Heart right ventricle (tissue), 16 donors: Measurements from ENCODE around the gene SRGAP3. TPM values are rescaled to one million over a fixed set of nuclear protein-coding genes. Genes with fewer than 3 reads are reported as not detected.

Experiments used
- ATAC-seq, 8 donors: fragments of 200-7000 bp; cut with Tn5 transposase; one replicate each; pipeline ENCODE4 v1.9.1; 2020; ENCODE audit warnings: mild to moderate bottlenecking in 8 of 8, moderate library complexity in 8 of 8, moderate number of reproducible peaks in 1 of 8
- DNase-seq, 2 donors: peaks; one replicate each; pipeline ENCODE4 v3.0.0-alpha.2; 2020
- H3K27ac ChIP-seq, 10 donors: fragments of 200-600 bp; sonication (generic) in 2 of 10; one replicate each; pipeline versions ENCODE4 v1.5.0 to v1.8.0; 2020 to 2022; ENCODE audit warnings: mild to moderate bottlenecking in 3 of 10
- H3K27me3 ChIP-seq, 7 donors: fragments of 200-600 bp; one replicate each; pipeline ENCODE4 v1.8.0; 2021 to 2022; ENCODE audit warnings: mild to moderate bottlenecking in 2 of 7
- H3K36me3 ChIP-seq, 9 donors: fragments of 200-600 bp; sonication (generic) in 1 of 9; one replicate each; pipeline versions ENCODE4 v1.5.0 to v1.8.0; 2020 to 2022; ENCODE audit warnings: mild to moderate bottlenecking in 2 of 9
- H3K4me1 ChIP-seq, 9 donors: fragments of 200-600 bp; sonication (generic) in 1 of 9; one replicate each; pipeline versions ENCODE4 v1.5.0 to v1.8.0; 2020 to 2022; ENCODE audit warnings: mild to moderate bottlenecking in 4 of 9
- H3K4me3 ChIP-seq, 10 donors: fragments of 200-600 bp; sonication (generic) in 2 of 10; one replicate each; pipeline versions ENCODE4 v1.5.0 to v1.8.0; 2020 to 2022; ENCODE audit warnings: mild to moderate bottlenecking in 7 of 10, moderate library complexity in 2 of 10
- H3K9me3 ChIP-seq, 11 donors: fragments of 200-600 bp in 10 of 11; sonication (generic) in 2 of 11; one replicate each; pipeline versions ENCODE4 v1.5.0 to v1.8.0; 2013 to 2022; ENCODE audit warnings: mild to moderate bottlenecking in 2 of 11, control low read depth in 1 of 11, moderate library complexity in 1 of 11
- WGBS, 2 donors: extraction: QIAGEN DNeasy Blood & Tissue Kit; methylation state at CpG; one replicate each; pipeline ENCODE4 v1.1.7; 2013; ENCODE audit warnings: inconsistent platforms in 1 of 2; 5-methylcytosine and 5-hydroxymethylcytosine counted together
- intact Hi-C, 10 donors: fragments of 100-400 bp; cut with DNase I; formaldehyde crosslinking; loops; one replicate each; pipeline versions ENCODE4 v1.11.1 to v1.14.2; 2022
- polyA plus RNA-seq, 2 donors: library from polyadenylated mRNA; stranded (reverse); fragments of 200-250 nt; gene quantifications; one replicate each; pipeline ENCODE4 v1.2.3, GENCODE V29; 2013
- total RNA-seq, 10 donors: library from RNA; stranded (reverse); fragmentation: NEBNext Ultra II Directional in 3 of 10; extraction: Animal tissue kit (Norgen Biotek cat#: 25700) in 3 of 10; gene quantifications; one replicate each; pipeline versions ENCODE4 v1.2.1 to v1.2.4, GENCODE V29; 2021 to 2023
- TF ChIP-seq, protein P1 (sequence below), 9 donors: fragments of 200-600 bp; sonication (generic) in 2 of 9; IDR thresholded peaks; one replicate each; pipeline versions ENCODE4 v1.5.0 to v1.8.0; 2021 to 2022; ENCODE audit warnings: antibody characterized with exemption in 9 of 9, mild to moderate bottlenecking in 5 of 9, moderate library complexity in 1 of 9
- donor health status: Arrhythmogenic right ventricular cardiomyopathy.
- donor health status: ischemic (EF 13 %, LVEDD 7.1; RV severe dilation, severe dysfunction).
- donor health status: healthy with polysubstance abuse.
- donor health status: DM: no; HTN: yes; CAD: no.
- donor health status: DM: no; HTN: no; CAD: no.
- donor health status: ischemic (EF 25% LVEDD 6.9; RV normal size, moderate dysfunction).
- donor health status: ischemic (EF 25% LVEDD 5.7; RV mildly dilated, moderate dysfunction).
- donor health status: healthy.
- donor health status: DM: yes; HTN: yes; CAD: no.
- donor health status: Ischemic cardiomyopathy.
- donor health status: ischemic (EF 35%, LVEDD 5.7; RV mildly dilated, moderate dysfunction).
- donor health status: nonischemic (EF 11% LVEDD 7.7; RV severe dilation, severe dysfunction).
- donor health status: DM: yes; HTN: yes; CAD: no.
- donor health status: PGD.
- donor health status: ischemic (EF 29% LVEDD 5.4; RV normal size, mild dysfunction).
- donor health status: nonischemic (EF 23%, LVEDD 6.1; RV moderate dilation, normal function).

SRGAP3 gene
- total and polyA plus RNA-seq, 12 donors, result 0.67 to 16.1 (median 10.6) TPM

DNA sequence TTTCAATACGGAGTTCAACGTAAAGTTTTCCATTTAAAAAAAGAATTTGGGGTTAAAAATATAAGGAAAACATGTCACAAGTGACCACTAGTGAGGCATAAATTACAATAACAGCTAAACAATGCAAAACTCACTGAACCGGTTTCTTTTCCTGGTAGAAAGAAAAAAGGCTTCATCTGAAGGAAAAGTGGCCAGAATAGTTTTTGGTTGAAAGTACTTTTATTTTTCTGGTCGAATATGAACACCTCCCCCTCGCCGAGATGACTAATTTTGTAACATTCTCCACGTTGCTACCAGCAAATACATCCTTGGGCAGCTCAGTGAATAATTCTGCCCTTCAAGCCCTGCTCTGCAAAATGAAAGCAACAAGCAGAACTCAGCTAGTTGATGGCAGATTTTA lies 3.9 kb upstream of the SRGAP3 start:
- ATAC-seq (no peak), DNase-seq (no peak)
- Histone ChIP-seq H3K4me1 (peaks cover 2 to 30% (median 15%) of the 10 kb centered on the region in 9 donors), H3K27me3 (peaks cover 0 to 2% (median 0%) of the 10 kb centered on the region in 7 donors), H3K36me3 (no peaks in the 10 kb centered on the region), H3K27ac (no peak overlapping the region), H3K9me3 (peaks cover 0 to 20% (median 6%) of the 10 kb centered on the region in 11 donors), H3K4me3 (no peak overlapping the region)
- 76 to 78% methylated on average over 7 of the region's 7 CpGs for WGBS, 2 donors
- TF ChIP-seq, protein P1, sequence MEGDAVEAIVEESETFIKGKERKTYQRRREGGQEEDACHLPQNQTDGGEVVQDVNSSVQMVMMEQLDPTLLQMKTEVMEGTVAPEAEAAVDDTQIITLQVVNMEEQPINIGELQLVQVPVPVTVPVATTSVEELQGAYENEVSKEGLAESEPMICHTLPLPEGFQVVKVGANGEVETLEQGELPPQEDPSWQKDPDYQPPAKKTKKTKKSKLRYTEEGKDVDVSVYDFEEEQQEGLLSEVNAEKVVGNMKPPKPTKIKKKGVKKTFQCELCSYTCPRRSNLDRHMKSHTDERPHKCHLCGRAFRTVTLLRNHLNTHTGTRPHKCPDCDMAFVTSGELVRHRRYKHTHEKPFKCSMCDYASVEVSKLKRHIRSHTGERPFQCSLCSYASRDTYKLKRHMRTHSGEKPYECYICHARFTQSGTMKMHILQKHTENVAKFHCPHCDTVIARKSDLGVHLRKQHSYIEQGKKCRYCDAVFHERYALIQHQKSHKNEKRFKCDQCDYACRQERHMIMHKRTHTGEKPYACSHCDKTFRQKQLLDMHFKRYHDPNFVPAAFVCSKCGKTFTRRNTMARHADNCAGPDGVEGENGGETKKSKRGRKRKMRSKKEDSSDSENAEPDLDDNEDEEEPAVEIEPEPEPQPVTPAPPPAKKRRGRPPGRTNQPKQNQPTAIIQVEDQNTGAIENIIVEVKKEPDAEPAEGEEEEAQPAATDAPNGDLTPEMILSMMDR (IDR thresholded peaks at IDR 0.05), result no peak
- intact Hi-C loops, result no loop called here

DNA sequence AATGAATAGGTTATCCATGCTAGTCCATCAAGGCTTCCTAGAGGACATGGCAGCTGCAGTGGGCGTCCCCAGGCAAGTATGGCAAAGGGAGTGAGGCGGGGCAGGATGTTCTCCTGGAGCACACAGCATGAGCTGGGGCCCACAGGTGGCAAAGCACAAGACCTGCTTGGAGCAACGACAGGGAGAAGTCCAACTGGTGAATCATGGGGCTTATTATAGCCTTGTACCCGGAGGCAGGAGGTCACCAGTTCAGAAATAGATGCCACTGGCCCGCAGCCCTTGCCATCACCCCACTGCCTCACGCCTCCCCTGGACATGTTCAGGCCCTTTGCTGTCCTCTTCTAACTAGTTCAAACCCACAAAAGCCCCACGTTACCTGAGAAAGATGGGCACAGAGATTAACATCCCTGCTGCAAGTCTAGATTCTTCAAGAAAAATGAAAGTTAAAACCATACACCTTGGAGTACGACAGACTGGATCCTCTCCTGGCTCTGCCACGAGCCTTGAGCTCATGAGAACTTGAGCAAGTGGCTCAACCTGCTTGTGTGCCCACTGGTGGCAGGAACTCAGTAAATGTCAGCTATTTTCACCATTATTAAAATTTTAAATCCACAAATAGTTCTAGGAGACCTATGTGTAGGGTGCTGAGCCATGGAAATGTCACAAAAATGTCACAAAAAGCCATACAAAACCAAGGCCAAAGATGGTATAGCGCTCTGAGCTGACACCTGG lies 1.8 kb upstream of the SRGAP3 start:
- 66 to 68% methylated on average over 10 of the region's 10 CpGs for whole genome bisulfite sequencing, 2 donors
- H3K9me3 ChIP-seq, result no peaks in the 10 kb centered on the region
- intact Hi-C loops, result no loop called here
- TF ChIP-seq, protein P1 (IDR thresholded peaks at IDR 0.05), result peak in 2 of 9 donors; percentile 10 to 14
- H3K4me1 ChIP-seq, result peaks cover 2 to 40% (median 20%) of the 10 kb centered on the region in 9 donors
- ATAC-seq (peak; percentile 35 to 93 (median 88)), DNase-seq (peak; percentile 50 to 77)
- no peaks in the 10 kb centered on the region for H3K36me3 ChIP-seq
- H3K4me3 ChIP-seq, result no peak overlapping the region
- peaks cover 0 to 3% (median 0%) of the 10 kb centered on the region in 7 donors for H3K27me3 ChIP-seq
- peak overlapping the region in 8 of 10 donors; percentile 40 to 84 (median 72) for H3K27ac ChIP-seq

DNA sequence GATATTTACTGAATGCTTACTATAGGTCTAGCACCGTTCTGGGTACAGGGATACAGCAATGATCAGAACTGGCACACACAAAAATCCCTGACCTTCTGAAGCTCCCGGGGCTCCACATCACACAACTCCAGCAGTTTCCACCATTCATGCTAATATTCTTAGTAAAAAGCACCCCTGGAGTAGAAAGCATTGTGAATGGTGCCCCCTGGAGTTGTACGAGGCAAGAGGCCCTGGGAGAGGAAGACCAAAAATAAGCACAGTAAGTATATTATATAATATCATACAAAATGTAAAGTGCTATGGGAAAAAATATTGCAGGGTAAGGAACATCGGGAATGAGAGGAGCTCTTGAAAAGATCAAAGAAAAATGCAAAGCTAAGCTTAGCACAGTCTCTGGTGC lies 790 bp upstream of the SRGAP3 start:
- intact Hi-C loops, result no loop called here
- H3K27ac ChIP-seq, result peak overlapping the region; percentile 13 to 84 (median 65)
- peaks cover 2 to 40% (median 20%) of the 10 kb centered on the region in 9 donors for H3K4me1 ChIP-seq
- H3K4me3 ChIP-seq, result peak overlapping the region in 6 of 10 donors; percentile 31 to 62 (median 59)
- TF ChIP-seq, protein P1 (IDR thresholded peaks at IDR 0.05), result peak in 6 of 9 donors; percentile 6 to 35 (median 26)
- 53 to 67% methylated on average over 4 of the region's 4 CpGs for WGBS, 2 donors
- no peaks in the 10 kb centered on the region for H3K9me3 ChIP-seq
- DNase-seq (no peak), ATAC-seq (peak in 2 of 8 donors; percentile 21 to 37)
- H3K27me3 ChIP-seq, result peaks cover 0 to 3% (median 0%) of the 10 kb centered on the region in 7 donors
- H3K36me3 ChIP-seq, result no peaks in the 10 kb centered on the region

DNA sequence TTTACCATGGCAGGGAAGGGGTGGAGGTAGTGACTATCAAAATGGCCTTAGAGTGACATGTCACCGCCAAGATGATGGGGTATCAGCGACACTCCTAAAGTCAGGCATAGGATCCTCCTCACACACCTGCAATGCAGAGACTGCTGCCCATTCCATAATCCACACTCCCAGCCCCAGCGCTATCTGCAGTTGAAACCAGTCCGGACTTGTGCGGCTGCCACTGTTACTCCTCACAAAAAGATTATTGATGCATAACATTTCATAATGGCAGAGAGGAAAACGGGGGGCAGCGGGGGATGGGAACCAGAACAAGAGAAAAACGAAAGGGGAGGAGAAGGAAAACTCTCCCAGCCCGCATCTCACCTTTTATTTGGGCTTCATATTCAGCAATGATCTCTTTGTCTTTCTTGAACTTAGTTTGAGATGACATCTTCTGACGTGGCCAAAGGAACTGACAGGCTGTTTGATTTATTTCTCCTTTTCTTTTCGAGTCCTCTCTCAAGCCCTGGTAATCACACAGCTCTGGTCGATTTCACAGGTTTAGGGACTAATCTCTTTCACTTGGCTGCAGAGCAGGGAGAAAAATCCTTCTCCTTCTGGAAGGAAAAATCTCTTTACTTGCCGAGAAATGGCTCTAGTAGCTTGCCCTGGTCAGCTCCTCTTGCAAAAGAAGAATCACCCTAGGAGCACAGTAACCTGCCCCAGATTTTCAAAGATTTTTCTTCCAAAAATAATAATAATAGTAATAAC lies 749 bp downstream of the SRGAP3 start:
- TF ChIP-seq, protein P1 (IDR thresholded peaks at IDR 0.05), result no peak
- peak in 3 of 8 donors; percentile 1 to 32 (median 3) for ATAC-seq
- H3K4me3 ChIP-seq, result peak overlapping the region; percentile 31 to 62 (median 58)
- DNase-seq, result no peak
- 27 to 32% methylated on average over 13 of the region's 13 CpGs for WGBS, 2 donors
- H3K9me3 ChIP-seq, result no peaks in the 10 kb centered on the region
- H3K27me3 ChIP-seq, result peaks cover 0 to 3% (median 0%) of the 10 kb centered on the region in 7 donors
- peaks cover 2 to 40% (median 20%) of the 10 kb centered on the region in 9 donors for H3K4me1 ChIP-seq
- H3K27ac ChIP-seq, result peak overlapping the region in 8 of 10 donors; percentile 31 to 84 (median 68)
- intact Hi-C loops, result loop anchor here in 3 of 10 donors (5.0 to 10.0 kb wide), 3 partner anchors 66 to 114 kb away; no protein-coding TSS in a partner anchor
- no peaks in the 10 kb centered on the region for H3K36me3 ChIP-seq
